Right atrium auricular region (tissue), 2 donors: Measurements from ENCODE around the gene HPCAL1. TPM values are rescaled to one million over a fixed set of nuclear protein-coding genes. Genes with fewer than 3 reads are reported as not detected.

Experiments used
- DNase-seq: peaks from one replicate; pipeline ENCODE4 v3.0.0-alpha.2; 2019; ENCODE audit warnings: low spot score
- H3K27ac ChIP-seq, 2 donors: fragments of 200-600 bp; sonication (generic); 1 replicate in 1 of 2; 2 replicates in 1 of 2; pipeline ENCODE4 v1.5.1; 2016 to 2019
- H3K27me3 ChIP-seq, 2 donors: fragments of 200-600 bp; sonication (generic); one replicate each; pipeline versions ENCODE4 v1.5.1 to v1.6.0; 2017 to 2019
- H3K36me3 ChIP-seq: fragments of 200-600 bp; sonication (generic); one replicate; pipeline ENCODE4 v1.5.1; 2016
- H3K4me1 ChIP-seq, 2 donors: fragments of 200-600 bp; sonication (generic); one replicate each; pipeline versions ENCODE4 v1.5.1 to v1.6.0; 2017 to 2019
- H3K4me3 ChIP-seq, 2 donors: fragments of 200-600 bp; sonication (generic); 1 replicate in 1 of 2; 2 replicates in 1 of 2; pipeline ENCODE4 v1.5.1; 2017 to 2019; ENCODE audit warnings: mild to moderate bottlenecking in 1 of 2, moderate library complexity in 1 of 2
- H3K9me3 ChIP-seq, 2 donors: fragments of 200-600 bp; sonication (generic); one replicate each; pipeline ENCODE4 v1.5.1; 2019
- total RNA-seq, 2 donors: library from RNA; depleted of rRNA; stranded (reverse); fragments of >200 nt; gene quantifications; one replicate each; pipeline ENCODE4 v1.1.0, GENCODE V29; 2016
- TF ChIP-seq, protein P1 (sequence below), 2 donors: fragments of 200-600 bp; sonication (generic); IDR thresholded peaks; one replicate each; pipeline ENCODE4 v1.5.1; 2019; ENCODE audit warnings: antibody characterized with exemption in 2 of 2

Gene HPCAL1
- total RNA-seq, 2 donors from 2014 or later, result 28.7 to 35.5 TPM

DNA sequence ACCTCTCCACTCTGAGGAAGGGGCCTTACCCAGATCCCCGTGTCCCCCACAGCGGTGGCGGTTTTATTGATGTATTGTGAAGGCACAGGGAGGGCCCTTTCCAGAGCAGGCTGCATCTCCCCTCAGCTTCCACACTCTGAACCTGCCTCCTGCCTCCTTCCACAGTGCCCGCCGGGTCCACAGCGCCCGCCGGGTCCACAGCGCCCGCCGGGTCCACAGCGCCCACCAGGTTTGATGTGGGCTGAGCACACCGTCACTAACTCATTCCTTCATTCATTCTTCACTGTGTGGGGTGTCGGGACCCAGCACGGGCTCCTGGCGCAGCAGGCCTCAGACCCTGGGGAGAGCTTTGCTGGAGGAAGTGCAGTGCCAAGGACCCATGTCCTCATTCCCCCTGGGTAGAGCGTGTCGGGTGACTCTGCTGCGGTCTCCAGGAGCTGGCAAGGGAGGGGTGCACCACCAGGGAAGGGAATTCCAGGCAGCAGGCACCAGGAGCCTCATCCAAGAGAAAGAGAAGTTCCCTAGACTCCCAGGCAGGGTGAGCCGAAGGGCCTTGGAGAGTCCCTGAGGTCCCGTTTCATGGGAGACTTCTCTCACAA, 57.1 kb downstream of the HPCAL1 start:
- no peak overlapping the region for H3K4me3 ChIP-seq
- no peak for DNase-seq
- H3K27ac ChIP-seq, result no peak overlapping the region
- TF ChIP-seq, protein P1, sequence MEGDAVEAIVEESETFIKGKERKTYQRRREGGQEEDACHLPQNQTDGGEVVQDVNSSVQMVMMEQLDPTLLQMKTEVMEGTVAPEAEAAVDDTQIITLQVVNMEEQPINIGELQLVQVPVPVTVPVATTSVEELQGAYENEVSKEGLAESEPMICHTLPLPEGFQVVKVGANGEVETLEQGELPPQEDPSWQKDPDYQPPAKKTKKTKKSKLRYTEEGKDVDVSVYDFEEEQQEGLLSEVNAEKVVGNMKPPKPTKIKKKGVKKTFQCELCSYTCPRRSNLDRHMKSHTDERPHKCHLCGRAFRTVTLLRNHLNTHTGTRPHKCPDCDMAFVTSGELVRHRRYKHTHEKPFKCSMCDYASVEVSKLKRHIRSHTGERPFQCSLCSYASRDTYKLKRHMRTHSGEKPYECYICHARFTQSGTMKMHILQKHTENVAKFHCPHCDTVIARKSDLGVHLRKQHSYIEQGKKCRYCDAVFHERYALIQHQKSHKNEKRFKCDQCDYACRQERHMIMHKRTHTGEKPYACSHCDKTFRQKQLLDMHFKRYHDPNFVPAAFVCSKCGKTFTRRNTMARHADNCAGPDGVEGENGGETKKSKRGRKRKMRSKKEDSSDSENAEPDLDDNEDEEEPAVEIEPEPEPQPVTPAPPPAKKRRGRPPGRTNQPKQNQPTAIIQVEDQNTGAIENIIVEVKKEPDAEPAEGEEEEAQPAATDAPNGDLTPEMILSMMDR (IDR thresholded peaks at IDR 0.05), result no peak
- peaks cover 0 to 17% of the 10 kb centered on the region in 2 donors for H3K4me1 ChIP-seq
- H3K36me3 ChIP-seq, result no peaks in the 10 kb centered on the region
- no peaks in the 10 kb centered on the region for H3K27me3 ChIP-seq
- no peaks in the 10 kb centered on the region for H3K9me3 ChIP-seq

DNA sequence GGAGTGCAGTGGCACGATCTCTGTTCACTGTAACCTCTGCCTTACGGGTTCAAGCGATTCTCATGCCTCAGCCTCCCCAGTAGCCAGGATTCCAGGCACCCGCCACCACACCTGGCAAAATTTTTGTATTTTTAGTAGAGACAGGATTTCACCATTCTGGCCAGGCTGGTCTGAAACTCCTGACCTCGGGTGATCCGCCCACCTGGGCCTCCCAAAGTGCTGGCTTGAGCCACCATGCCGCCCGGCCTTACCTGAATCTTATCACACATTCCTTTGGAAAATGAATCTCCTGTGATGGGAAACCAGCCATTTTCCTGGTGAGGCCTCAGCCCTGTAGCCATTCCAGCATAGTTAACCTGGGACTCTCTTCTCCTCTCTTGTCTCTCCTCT, 57.8 kb downstream of the HPCAL1 start:
- Histone ChIP-seq H3K4me1 (peaks cover 0 to 17% of the 10 kb centered on the region in 2 donors), H3K4me3 (no peak overlapping the region), H3K36me3 (no peaks in the 10 kb centered on the region), H3K9me3 (no peaks in the 10 kb centered on the region), H3K27ac (no peak overlapping the region), H3K27me3 (no peaks in the 10 kb centered on the region)
- TF ChIP-seq, protein P1 (IDR thresholded peaks at IDR 0.05), result no peak
- DNase-seq, result no peak

DNA sequence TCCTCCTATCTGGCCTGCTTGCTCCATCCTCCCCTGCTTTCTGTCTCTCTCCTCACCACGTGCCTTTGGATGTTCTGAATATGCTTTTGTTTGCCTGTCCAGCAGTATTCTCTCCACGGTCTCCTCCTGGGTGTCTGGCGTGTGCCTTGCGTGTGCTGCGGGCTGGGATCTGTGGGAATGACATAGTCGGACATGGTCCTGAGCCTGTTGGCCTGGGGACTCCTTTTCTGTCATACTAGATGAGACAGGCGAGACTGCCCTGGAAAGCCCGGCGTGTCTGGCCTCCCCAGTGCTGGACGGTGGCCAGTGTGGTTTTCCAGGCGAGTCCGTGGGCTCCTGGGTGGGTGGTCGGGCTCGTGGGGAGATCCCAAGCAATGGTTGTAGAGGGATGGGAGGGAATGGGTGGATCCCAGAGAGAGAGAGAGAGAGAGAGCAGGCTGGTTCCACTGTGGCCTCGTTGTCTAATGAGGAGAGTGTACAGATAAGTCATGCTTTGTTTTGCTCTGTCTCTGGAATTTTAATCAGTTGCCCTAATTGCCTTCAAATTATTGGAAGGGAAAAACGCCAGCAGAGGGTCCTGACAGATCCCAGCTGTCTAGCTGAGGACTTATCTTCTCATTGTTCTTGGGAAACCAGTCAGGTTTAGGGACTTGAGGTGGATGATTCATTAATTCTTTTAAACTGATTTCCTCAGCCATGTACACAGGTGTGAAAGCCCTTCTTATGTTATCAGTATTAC, 58.3 kb downstream of the HPCAL1 start:
- no peak for DNase-seq
- Histone ChIP-seq H3K36me3 (no peaks in the 10 kb centered on the region), H3K27ac (no peak overlapping the region), H3K9me3 (no peaks in the 10 kb centered on the region), H3K4me3 (no peak overlapping the region), H3K4me1 (peaks cover 0 to 17% of the 10 kb centered on the region in 2 donors), H3K27me3 (no peaks in the 10 kb centered on the region)
- TF ChIP-seq, protein P1 (IDR thresholded peaks at IDR 0.05), result no peak

DNA sequence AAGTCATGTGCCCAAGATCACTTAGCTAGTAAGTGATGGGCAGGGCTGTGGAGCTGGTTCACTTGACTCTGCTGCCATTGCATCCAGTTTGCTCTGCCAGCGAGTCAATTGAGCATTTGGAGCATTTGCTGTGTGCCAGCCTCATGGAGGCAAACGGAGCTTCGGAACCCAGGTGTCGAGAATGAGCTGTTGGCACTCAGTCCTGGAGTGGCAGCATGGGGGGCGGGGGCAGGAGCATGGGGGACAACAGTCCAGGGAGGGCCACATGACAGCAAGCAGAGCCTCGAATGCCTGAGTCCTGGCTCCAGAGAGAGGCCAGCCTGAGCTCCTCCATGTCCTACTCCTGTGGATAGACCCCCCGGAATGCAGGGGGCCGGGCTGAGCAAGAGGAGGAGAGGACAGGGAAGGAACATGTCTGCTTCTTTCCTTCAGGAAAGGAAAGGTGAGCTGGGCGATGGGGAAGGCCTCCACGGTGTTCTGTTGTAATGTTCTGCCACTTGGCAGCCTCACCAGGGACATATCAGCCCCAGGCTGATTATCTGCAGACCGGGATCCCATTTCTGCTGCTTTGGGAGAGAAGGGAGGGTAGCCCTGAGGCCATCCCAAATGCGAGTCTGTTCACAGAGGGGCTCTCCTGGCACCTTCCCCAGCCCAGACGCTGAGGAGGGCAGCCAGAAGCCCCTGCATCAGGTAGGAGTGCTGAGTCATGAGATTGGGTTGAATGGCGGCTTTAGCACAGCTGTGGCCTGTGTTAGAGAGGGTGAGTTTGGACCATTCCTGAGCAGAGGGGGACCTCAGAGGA, 59.6 kb downstream of the HPCAL1 start:
- Histone ChIP-seq H3K4me1 (peaks cover 0 to 17% of the 10 kb centered on the region in 2 donors), H3K9me3 (no peaks in the 10 kb centered on the region), H3K36me3 (no peaks in the 10 kb centered on the region), H3K27me3 (no peaks in the 10 kb centered on the region), H3K27ac (no peak overlapping the region), H3K4me3 (no peak overlapping the region)
- TF ChIP-seq, protein P1 (IDR thresholded peaks at IDR 0.05), result no peak
- no peak for DNase-seq

DNA sequence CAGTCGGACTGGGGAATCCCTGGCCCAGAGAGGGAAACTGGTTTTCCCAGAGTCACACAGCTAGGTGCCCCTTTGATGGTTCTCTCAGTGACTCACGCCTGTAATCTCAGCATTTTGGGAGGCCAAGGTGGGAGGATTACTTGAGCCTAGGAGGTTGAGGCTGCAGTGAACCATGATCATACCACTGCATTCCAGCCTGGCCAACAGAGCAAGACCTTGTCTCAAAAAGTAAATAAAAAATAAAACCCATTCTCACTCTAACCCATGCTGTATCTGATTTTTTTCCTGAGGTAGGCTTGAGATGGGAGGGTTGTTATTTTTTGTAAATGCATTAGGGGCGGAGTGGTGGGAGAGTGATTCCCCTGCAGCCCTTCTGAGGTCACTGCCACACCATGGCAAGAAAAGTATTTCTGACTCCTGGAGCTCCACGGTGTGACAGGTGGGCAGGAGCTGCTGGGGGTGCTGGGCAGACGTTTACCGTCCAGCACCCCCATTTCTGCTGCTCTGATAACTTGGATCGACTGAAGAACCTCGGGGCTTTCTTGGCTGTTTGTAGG, 60.3 kb downstream of the HPCAL1 start:
- Histone ChIP-seq H3K4me3 (no peak overlapping the region), H3K4me1 (peaks cover 0 to 17% of the 10 kb centered on the region in 2 donors), H3K27ac (no peak overlapping the region), H3K9me3 (no peaks in the 10 kb centered on the region), H3K27me3 (no peaks in the 10 kb centered on the region), H3K36me3 (no peaks in the 10 kb centered on the region)
- TF ChIP-seq, protein P1 (IDR thresholded peaks at IDR 0.05), result no peak
- no peak for DNase-seq
